Fibroblast of pulmonary artery (primary cell): ENCODE data around the gene GCN1.

ENCODE experiments used
- DNase-seq: peaks from one replicate; pipeline ENCODE4 v3.0.0-alpha.2; 2010; ENCODE audit warnings: low read depth
- H3K4me3 ChIP-seq: replicated peaks from 2 replicates; pipeline ENCODE4 v1.5.1; 2011; ENCODE audit warnings: low read depth, mild to moderate bottlenecking, control low read depth, low read length, moderate library complexity
- CTCF ChIP-seq: IDR thresholded peaks from 2 replicates; pipeline ENCODE4 v1.5.1; 2011; ENCODE audit warnings: mild to moderate bottlenecking, control low read depth, low read length, inconsistent platforms; ENCODE audit errors: missing control alignments

The GCN1 gene

GRCh38 chr12:120094485-120094884 is 100.0 kb downstream of the GCN1 start:
- DNase-seq = no peak
- no peak for TF ChIP-seq CTCF
- no peak overlapping the region for H3K4me3 ChIP-seq

GRCh38 chr12:120093592-120094355 is 100.7 kb downstream of the GCN1 start:
- TF ChIP-seq CTCF = no peak
- no peak overlapping the region for H3K4me3 ChIP-seq
- no peak for DNase-seq

DNA sequence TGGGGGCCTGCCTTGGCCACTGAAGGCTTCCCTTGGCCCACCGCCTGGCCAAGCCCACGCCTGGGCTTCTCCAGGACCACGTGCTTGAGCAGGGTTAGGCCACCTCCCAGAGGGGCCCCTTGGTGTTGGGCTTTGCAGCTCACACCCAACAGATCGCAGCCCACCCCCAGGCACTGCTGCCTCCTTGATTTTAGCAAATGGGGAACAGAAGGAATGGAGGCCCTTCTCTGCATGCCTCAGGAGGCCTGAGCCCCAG is 101.3 kb downstream of the GCN1 start:
- DNase-seq = no peak
- H3K4me3 ChIP-seq = no peak overlapping the region
- TF ChIP-seq CTCF = no peak

DNA sequence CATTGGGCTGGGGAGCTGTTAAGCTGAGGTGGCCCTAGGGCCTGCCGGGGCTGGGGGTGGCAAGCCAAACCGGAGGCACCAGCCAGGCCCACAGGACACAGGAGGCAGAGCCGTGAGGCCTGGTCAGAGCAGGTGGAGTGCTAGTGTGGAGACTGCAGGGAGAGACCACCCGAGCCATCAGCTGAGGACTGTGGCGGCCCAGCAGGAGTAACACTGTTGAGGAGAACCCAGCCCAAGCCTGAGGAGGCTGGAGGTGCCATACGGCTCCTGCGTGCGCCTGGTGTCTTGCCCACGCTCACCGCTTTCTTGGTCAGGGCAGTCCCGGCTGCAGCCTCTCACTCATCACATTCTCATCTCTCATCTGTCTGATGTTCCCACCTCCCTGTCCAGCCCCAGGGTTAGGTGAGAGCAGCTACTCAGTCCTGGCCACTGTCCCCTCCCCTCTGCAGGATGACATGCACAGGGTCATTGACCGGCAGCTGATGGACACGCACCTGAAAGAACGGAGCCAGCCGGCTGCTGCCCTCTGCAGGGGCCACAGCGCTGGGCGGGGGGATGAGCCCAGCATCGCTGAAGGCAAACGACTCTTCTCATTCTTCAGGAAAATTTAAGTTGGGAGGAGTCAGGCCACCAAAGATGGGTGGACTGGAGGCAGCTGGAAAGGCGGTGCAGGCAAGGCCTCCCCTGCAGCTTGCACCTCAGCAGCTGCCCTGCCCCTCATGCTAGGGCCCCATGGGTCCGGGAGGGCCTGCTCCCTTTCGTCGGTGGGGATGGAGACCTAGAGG is 101.8 kb downstream of the GCN1 start:
- TF ChIP-seq CTCF = no peak
- DNase-seq = no peak
- no peak overlapping the region for H3K4me3 ChIP-seq

DNA sequence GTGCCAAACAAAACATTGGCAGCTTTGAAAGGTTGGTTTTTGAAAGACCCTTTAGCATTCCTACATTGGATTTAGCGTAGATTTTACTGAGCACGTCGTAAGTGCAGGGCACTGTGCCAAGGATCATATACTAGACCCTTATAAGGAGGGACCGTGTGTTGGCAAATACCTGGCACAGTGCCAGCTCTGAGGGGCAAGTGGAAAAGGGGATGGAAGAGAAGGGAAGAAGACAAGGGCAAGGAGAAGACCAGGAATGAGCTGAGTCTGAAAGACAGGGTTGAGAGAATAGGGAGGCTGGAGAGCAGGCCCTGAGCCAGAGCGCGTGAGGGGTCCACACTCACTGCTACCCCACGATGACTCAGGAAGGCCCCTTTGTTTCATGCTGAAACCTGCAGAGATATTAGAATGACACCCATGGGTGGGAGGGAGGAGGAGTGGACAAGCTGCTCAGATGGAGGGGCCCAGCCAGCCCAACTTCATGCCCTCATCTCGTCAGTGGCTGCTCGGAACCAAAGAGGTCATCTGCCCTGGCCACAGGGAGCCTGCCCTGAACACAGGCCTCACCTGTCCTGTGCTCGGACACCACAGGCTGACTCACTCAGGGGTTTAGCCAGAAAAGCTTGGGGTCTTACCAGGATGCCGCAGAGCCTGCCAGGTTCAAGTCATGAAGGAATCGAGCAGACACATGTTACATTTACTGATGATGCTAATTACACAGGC is 103.0 kb downstream of the GCN1 start:
- DNase-seq = peak; percentile 44
- no peak overlapping the region for H3K4me3 ChIP-seq
- TF ChIP-seq CTCF = no peak

DNA sequence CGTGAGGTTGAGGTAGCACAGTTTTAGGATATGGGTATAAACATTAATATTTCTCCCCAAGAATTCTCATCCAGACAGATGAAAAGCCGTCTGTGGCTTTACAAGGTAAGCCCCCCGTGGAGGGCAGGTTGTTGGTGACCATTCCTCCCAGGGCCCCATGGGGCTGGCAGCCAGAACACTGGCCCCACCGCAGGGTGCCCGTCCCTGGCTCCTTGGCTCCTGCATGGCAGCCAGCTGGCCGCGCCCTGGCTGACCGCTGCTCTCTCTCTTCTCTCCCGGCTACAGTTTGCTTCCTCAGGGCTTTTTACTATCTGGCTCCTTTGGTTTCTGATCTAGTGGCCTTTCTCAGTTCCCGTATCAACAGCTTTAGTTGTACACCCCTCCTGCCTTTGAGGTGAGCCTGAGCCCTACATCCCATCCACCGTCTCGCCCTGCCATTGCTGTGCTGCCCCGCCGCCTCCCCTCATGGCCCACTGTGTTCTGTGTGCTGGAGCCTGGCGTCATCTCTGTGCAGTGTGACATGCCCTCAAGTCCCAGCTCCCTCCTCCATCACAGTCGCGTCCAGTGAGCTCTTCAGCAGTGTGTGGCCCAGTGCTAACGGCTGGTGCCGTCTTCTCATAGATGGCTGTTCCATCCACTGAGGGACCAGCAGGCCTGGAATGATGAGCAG is 103.8 kb downstream of the GCN1 start:
- TF ChIP-seq CTCF = no peak
- DNase-seq = no peak
- no peak overlapping the region for H3K4me3 ChIP-seq
